ENCODE data around the gene ARL3.

DNA sequence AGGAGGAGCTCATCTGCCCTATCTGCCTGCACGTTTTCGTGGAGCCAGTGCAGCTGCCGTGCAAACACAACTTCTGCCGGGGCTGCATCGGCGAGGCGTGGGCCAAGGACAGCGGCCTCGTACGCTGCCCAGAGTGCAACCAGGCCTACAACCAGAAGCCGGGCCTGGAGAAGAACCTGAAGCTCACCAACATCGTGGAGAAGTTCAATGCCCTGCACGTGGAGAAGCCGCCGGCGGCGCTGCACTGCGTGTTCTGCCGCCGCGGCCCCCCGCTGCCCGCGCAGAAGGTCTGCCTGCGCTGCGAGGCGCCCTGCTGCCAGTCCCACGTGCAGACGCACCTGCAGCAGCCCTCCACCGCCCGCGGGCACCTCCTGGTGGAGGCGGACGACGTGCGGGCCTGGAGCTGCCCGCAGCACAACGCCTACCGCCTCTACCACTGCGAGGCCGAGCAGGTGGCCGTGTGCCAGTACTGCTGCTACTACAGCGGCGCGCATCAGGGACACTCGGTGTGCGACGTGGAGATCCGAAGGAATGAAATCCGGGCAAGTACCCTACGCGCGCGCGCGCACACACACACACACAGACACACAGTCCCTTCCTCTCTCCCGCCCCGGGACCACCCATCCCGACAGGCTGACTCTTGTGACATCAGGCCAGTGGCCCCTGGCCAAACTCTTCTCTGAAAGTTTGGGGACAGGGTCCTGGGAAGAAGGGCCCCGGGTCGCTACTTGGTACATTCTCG, 69.4 kb downstream of the ARL3 start:
- TF ChIP-seq, protein P1, sequence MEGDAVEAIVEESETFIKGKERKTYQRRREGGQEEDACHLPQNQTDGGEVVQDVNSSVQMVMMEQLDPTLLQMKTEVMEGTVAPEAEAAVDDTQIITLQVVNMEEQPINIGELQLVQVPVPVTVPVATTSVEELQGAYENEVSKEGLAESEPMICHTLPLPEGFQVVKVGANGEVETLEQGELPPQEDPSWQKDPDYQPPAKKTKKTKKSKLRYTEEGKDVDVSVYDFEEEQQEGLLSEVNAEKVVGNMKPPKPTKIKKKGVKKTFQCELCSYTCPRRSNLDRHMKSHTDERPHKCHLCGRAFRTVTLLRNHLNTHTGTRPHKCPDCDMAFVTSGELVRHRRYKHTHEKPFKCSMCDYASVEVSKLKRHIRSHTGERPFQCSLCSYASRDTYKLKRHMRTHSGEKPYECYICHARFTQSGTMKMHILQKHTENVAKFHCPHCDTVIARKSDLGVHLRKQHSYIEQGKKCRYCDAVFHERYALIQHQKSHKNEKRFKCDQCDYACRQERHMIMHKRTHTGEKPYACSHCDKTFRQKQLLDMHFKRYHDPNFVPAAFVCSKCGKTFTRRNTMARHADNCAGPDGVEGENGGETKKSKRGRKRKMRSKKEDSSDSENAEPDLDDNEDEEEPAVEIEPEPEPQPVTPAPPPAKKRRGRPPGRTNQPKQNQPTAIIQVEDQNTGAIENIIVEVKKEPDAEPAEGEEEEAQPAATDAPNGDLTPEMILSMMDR (IDR thresholded peaks at IDR 0.05), result no peak; the same call in 1 of the 2 replicates
- TF ChIP-seq POLR2AphosphoS5 (IDR thresholded peaks at IDR 0.05; ENCODE audit: low read depth, low read length), result no peak
- TF ChIP-seq, protein P2, sequence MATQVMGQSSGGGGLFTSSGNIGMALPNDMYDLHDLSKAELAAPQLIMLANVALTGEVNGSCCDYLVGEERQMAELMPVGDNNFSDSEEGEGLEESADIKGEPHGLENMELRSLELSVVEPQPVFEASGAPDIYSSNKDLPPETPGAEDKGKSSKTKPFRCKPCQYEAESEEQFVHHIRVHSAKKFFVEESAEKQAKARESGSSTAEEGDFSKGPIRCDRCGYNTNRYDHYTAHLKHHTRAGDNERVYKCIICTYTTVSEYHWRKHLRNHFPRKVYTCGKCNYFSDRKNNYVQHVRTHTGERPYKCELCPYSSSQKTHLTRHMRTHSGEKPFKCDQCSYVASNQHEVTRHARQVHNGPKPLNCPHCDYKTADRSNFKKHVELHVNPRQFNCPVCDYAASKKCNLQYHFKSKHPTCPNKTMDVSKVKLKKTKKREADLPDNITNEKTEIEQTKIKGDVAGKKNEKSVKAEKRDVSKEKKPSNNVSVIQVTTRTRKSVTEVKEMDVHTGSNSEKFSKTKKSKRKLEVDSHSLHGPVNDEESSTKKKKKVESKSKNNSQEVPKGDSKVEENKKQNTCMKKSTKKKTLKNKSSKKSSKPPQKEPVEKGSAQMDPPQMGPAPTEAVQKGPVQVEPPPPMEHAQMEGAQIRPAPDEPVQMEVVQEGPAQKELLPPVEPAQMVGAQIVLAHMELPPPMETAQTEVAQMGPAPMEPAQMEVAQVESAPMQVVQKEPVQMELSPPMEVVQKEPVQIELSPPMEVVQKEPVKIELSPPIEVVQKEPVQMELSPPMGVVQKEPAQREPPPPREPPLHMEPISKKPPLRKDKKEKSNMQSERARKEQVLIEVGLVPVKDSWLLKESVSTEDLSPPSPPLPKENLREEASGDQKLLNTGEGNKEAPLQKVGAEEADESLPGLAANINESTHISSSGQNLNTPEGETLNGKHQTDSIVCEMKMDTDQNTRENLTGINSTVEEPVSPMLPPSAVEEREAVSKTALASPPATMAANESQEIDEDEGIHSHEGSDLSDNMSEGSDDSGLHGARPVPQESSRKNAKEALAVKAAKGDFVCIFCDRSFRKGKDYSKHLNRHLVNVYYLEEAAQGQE (IDR thresholded peaks at IDR 0.05; ENCODE audit: insufficient read depth in 1 of 2, low read depth in 2 of 2, low read length in 1 of 2), result peak in 1 of 2 experiments; percentile 55; a peak in 1 of 4 replicates
- no peak; the same call in none of the 2 replicates for TF ChIP-seq SIN3A (IDR thresholded peaks at IDR 0.05; ENCODE audit: borderline replicate concordance, insufficient read depth, low read depth, low read length)
- TF ChIP-seq TCF7L2 (IDR thresholded peaks at IDR 0.05; ENCODE audit: low read depth, low read length), result no peak
